Endothelial cell of umbilical vein (primary cell): ENCODE measurements around the gene GNB1L. TPM values are rescaled to one million over a fixed set of nuclear protein-coding genes. Genes with fewer than 3 reads are reported as not detected.

Source experiments
- BruUV-seq: library from RNA; stranded (reverse); fragments of 400-500 nt; replicated peaks from 2 replicates; lab custom pipeline; 2021; lab: Mats Ljungman, UMichigan
- CTCF ChIA-PET: fragments of 300-600, 350-600 bp; sonication (Branson Sonifier 250); formaldehyde crosslinking; loops from one replicate; lab custom pipeline; 2021; ENCODE audit warnings: antibody characterized with exemption, inconsistent platforms; lab: Charles Lee
- POLR2A ChIA-PET: fragments of 300-600, 350-600 bp; sonication (Branson Sonifier 250); formaldehyde crosslinking; loops from one replicate; lab custom pipeline; 2021; ENCODE audit warnings: antibody characterized with exemption, inconsistent platforms; lab: Charles Lee
- DNase-seq: peaks from one replicate; pipeline ENCODE4 v3.0.0-alpha.2; 2011; ENCODE audit warnings: low read depth, low spot score
- FAIRE-seq: peaks from 2 replicates; lab custom pipeline; 2011; peaks lifted over from hg19 to GRCh38; lab: Jason Lieb, UNC
- H2AFZ ChIP-seq: 2 replicates; pipeline ENCODE4 v1.6.0; 2012; ENCODE audit warnings: low read depth, low read length, control low read depth, inconsistent platforms
- H3K27ac ChIP-seq: 2 replicates; pipeline ENCODE4 v1.5.1; 2011; ENCODE audit warnings: low read depth, mild to moderate bottlenecking, control low read depth, low read length, moderate library complexity; ENCODE audit not compliant: insufficient read depth
- H3K27me3 ChIP-seq, 2 experiments: 2 replicates each; pipeline versions ENCODE4 v1.6.0 to v1.6.1; 2011; ENCODE audit warnings: low read length in 2 of 2, mixed read lengths in 1 of 2; ENCODE audit not compliant: control insufficient read depth in 2 of 2, insufficient read depth in 2 of 2
- H3K36me3 ChIP-seq, 2 experiments: 2 replicates in 1 of 2; 3 replicates in 1 of 2; pipeline ENCODE4 v1.5.1; 2011; ENCODE audit warnings: low read length in 2 of 2, mild to moderate bottlenecking in 1 of 2, moderate library complexity in 1 of 2; ENCODE audit not compliant: control insufficient read depth in 2 of 2, insufficient read depth in 2 of 2; ENCODE audit errors: extremely low read depth in 1 of 2
- H3K4me1 ChIP-seq: 3 replicates; pipeline ENCODE4 v1.5.1; 2011; ENCODE audit warnings: mild to moderate bottlenecking, low read length; ENCODE audit not compliant: control insufficient read depth, insufficient read depth; ENCODE audit errors: extremely low read depth
- H3K4me2 ChIP-seq: 2 replicates; pipeline ENCODE4 v1.6.1; 2011; ENCODE audit warnings: low read length, control low read depth, mixed read lengths; ENCODE audit not compliant: insufficient read depth
- H3K4me3 ChIP-seq, 3 experiments: fragments of 200-600 bp in 1 of 3; sonication (generic), shearing (Covaris generic) in 1 of 3; replicated peaks in 1 of 3; 2 replicates each; pipeline ENCODE4 v1.5.1; 2011 to 2016; ENCODE audit warnings: control low read depth in 3 of 3, low read length in 3 of 3, mild to moderate bottlenecking in 2 of 3, inconsistent platforms in 1 of 3, low read depth in 1 of 3, moderate library complexity in 1 of 3; ENCODE audit not compliant: insufficient read depth in 1 of 3
- H3K79me2 ChIP-seq: 2 replicates; pipeline ENCODE4 v1.6.0; 2012; ENCODE audit warnings: low read length, inconsistent platforms; ENCODE audit not compliant: control insufficient read depth, insufficient read depth
- H3K9ac ChIP-seq: replicated peaks from 2 replicates; pipeline ENCODE3; 2011; ENCODE audit warnings: low read length, control low read depth; ENCODE audit not compliant: insufficient read depth; ENCODE audit errors: extremely low read depth
- H3K9me1 ChIP-seq: replicated peaks from 3 replicates; pipeline ENCODE4 v1.6.0; 2011; ENCODE audit warnings: mild to moderate bottlenecking, low read length; ENCODE audit not compliant: control insufficient read depth, insufficient read depth; ENCODE audit errors: extremely low read depth
- H3K9me3 ChIP-seq: replicated peaks from 2 replicates; pipeline ENCODE4 v1.5.1; 2012; ENCODE audit warnings: low read length, inconsistent platforms; ENCODE audit not compliant: control insufficient read depth, insufficient read depth
- H4K20me1 ChIP-seq: replicated peaks from 2 replicates; pipeline ENCODE3; 2011; ENCODE audit warnings: mild to moderate bottlenecking, low read length; ENCODE audit not compliant: control insufficient read depth, insufficient read depth; ENCODE audit errors: extremely low read depth
- EZH2 ChIP-seq: IDR thresholded peaks from 2 replicates; pipeline ENCODE4 v1.6.1; 2012; ENCODE audit warnings: borderline replicate concordance, low read depth, mild to moderate bottlenecking, moderate library complexity, low read length, inconsistent platforms; ENCODE audit not compliant: severe bottlenecking
- FOS ChIP-seq: IDR thresholded peaks from 2 replicates; pipeline ENCODE4 v1.6.1; 2011; ENCODE audit warnings: mild to moderate bottlenecking, low read length, moderate library complexity, borderline replicate concordance; ENCODE audit not compliant: insufficient read depth
- GATA2 ChIP-seq: IDR thresholded peaks from 2 replicates; pipeline ENCODE4 v1.7.0; 2011; ENCODE audit warnings: low read depth, mild to moderate bottlenecking, moderate library complexity, mixed read lengths, low read length; ENCODE audit not compliant: insufficient read length, insufficient read depth
- JUN ChIP-seq: IDR thresholded peaks from 2 replicates; pipeline ENCODE4 v1.6.1; 2011; ENCODE audit warnings: borderline replicate concordance, low read depth; ENCODE audit not compliant: insufficient read length, insufficient read depth
- MYC ChIP-seq: IDR thresholded peaks from one replicate; pipeline ENCODE4 v1.6.1; 2011; ENCODE audit warnings: mild to moderate bottlenecking, low read depth, low read length
- POLR2A ChIP-seq: IDR thresholded peaks from 2 replicates; pipeline ENCODE4 v1.6.1; 2012; ENCODE audit warnings: low read depth, mild to moderate bottlenecking, control low read depth, low read length
- POLR2AphosphoS5 ChIP-seq: IDR thresholded peaks from 2 replicates; pipeline ENCODE4 v1.6.1; 2012; ENCODE audit warnings: low read depth, mild to moderate bottlenecking, control low read depth, low read length, moderate library complexity; ENCODE audit not compliant: insufficient read depth
- dilution Hi-C: fragments of 300-500 bp; cut with MboI; formaldehyde crosslinking; loops from one replicate; pipeline ENCODE4 v1.15.0; 2019; ENCODE audit warnings: low sequenced_read_pairs; ENCODE audit not compliant: extremely low pct_ligation_motif_present
- intact Hi-C: fragments of 100-400 bp; cut with micrococcal nuclease; formaldehyde crosslinking; loops from one replicate; pipeline ENCODE4 v1.10.0; 2022
- polyA plus RNA-seq, 4 experiments: library from polyadenylated mRNA; depleted of rRNA in 3 of 4; stranded (reverse) in 3 of 4; unstranded in 1 of 4; fragments of >200 nt; gene quantifications; 2 replicates each; pipeline versions ENCODE4 v1.2.1 to v1.2.3, GENCODE V29; 2011 to 2012; ENCODE audit warnings: missing spikeins in 1 of 4
- total RNA-seq: library from RNA; stranded (reverse); gene quantifications from 2 replicates; pipeline ENCODE4 v1.2.3, GENCODE V29; 2021
- TF ChIP-seq, protein P1 (sequence below), 2 donors: IDR thresholded peaks; 1 replicate in 1 of 2; 2 replicates in 1 of 2; pipeline ENCODE4 v1.5.1; 2011; ENCODE audit warnings: low read length in 2 of 2, mild to moderate bottlenecking in 2 of 2, moderate library complexity in 2 of 2, control low read depth in 1 of 2, inconsistent platforms in 1 of 2, low read depth in 1 of 2; ENCODE audit not compliant: insufficient read depth in 1 of 2; ENCODE audit errors: extremely low read depth in 1 of 2
- TF ChIP-seq, protein P2 (sequence below): IDR thresholded peaks from 2 replicates; pipeline ENCODE4 v1.6.1; 2011; ENCODE audit not compliant: insufficient read depth, insufficient read length

Gene GNB1L
- total and polyA plus RNA-seq, 2 donors (not counting 3 experiments of a cell fraction or from before 2014, with no cell fraction given): 5.4 to 5.9 TPM

DNA sequence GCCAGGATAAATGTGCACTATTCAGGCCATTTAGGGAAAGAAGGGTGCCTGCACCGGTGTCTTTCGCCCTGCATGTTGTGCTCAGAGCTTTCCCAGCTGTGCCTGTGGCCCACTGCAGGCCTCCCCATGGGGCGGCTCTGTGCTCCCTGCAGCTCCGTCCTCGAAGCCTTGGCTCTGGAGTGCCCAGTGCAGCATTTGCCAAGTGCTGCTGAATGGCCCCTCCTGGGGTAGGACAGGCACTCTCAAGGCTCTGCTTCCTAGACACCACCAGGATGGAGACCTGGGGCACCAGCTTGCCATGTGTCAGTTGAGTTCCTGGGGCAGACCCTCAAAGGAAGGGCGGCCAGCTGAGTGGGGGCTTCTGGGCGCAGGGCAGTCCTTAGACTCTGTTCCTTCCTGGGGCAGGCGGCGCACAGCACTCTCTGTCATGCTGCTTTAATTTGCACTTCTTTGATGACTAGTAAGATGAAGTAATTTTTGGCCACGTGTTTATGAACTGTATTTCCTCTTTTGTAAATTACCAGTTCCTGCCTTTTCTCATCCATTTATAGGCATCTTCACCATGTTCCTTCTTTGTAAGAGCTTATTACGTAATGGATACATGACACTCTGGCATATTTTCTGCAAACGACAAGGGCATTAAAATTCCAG is 32.1 kb upstream of the GNB1L start:
- TF ChIP-seq POLR2A (no peak), FOS (no peak), POLR2AphosphoS5 (peak; percentile 67), EZH2 (no peak), MYC (no peak), GATA2 (no peak), JUN (peak; percentile 79)
- TF ChIP-seq, protein P1, sequence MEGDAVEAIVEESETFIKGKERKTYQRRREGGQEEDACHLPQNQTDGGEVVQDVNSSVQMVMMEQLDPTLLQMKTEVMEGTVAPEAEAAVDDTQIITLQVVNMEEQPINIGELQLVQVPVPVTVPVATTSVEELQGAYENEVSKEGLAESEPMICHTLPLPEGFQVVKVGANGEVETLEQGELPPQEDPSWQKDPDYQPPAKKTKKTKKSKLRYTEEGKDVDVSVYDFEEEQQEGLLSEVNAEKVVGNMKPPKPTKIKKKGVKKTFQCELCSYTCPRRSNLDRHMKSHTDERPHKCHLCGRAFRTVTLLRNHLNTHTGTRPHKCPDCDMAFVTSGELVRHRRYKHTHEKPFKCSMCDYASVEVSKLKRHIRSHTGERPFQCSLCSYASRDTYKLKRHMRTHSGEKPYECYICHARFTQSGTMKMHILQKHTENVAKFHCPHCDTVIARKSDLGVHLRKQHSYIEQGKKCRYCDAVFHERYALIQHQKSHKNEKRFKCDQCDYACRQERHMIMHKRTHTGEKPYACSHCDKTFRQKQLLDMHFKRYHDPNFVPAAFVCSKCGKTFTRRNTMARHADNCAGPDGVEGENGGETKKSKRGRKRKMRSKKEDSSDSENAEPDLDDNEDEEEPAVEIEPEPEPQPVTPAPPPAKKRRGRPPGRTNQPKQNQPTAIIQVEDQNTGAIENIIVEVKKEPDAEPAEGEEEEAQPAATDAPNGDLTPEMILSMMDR (IDR thresholded peaks at IDR 0.05; ENCODE audit: extremely low read depth in 1 of 2, insufficient read depth in 1 of 2, low read depth in 1 of 2, low read length in 2 of 2): no peak
- TF ChIP-seq, protein P2, sequence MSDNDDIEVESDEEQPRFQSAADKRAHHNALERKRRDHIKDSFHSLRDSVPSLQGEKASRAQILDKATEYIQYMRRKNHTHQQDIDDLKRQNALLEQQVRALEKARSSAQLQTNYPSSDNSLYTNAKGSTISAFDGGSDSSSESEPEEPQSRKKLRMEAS: peak; percentile 88
- Histone ChIP-seq H3K4me1 (peaks cover 66% of the 10 kb centered on the region), H3K9me3 (no peaks in the 10 kb centered on the region), H3K9ac (peak overlapping the region; percentile 51), H3K27ac (peak overlapping the region; percentile 87), H3K36me3 (no peaks in the 10 kb centered on the region), H3K4me3 (no peak overlapping the region), H3K79me2 (peaks cover 3% of the 10 kb centered on the region), H3K9me1 (no peaks in the 10 kb centered on the region), H4K20me1 (no peaks in the 10 kb centered on the region), H3K27me3 (no peaks in the 10 kb centered on the region), H3K4me2 (no peak overlapping the region), H2AFZ (no peak overlapping the region)
- ChIA-PET POLR2A (interaction anchor here (1.2 to 1.7 kb wide), 2 partner anchors 9 to 12 kb away, joined by 3 to 5 read pairs; no protein-coding TSS in a partner anchor), CTCF (interaction anchor here (0.8 to 2.7 kb wide), 5 partner anchors 10 to 163 kb away, joined by 3 to 16 read pairs (median 4); no protein-coding TSS in a partner anchor)
- peak; percentile 78 for DNase-seq
- dilution Hi-C loops (no loop called here), intact Hi-C loops (no loop called here)
- FAIRE-seq: peak; percentile 96
- BruUV-seq: TSS peak; percentile 82
